HG02642 (cell line): ENCODE results near the gene CLK2.

Source experiments
- ATAC-seq: cut with Tn5 transposase; IDR thresholded peaks from one replicate; pipeline ENCODE4 v1.9.1; 2021; ENCODE audit warnings: mild to moderate bottlenecking; ENCODE audit not compliant: unreplicated experiment, poor library complexity

CLK2 gene

GRCh38 chr1:155273343-155274245, at the start of gene CLK2:
Gene CLK2 (minus strand): TSS chr1:155273504. CDS start chr1:155270977, 2,527 bp downstream.
- peak; percentile 82 for ATAC-seq

GRCh38 chr1:155322571-155322952, 49.3 kb upstream of the CLK2 start:
- no peak for ATAC-seq

DNA sequence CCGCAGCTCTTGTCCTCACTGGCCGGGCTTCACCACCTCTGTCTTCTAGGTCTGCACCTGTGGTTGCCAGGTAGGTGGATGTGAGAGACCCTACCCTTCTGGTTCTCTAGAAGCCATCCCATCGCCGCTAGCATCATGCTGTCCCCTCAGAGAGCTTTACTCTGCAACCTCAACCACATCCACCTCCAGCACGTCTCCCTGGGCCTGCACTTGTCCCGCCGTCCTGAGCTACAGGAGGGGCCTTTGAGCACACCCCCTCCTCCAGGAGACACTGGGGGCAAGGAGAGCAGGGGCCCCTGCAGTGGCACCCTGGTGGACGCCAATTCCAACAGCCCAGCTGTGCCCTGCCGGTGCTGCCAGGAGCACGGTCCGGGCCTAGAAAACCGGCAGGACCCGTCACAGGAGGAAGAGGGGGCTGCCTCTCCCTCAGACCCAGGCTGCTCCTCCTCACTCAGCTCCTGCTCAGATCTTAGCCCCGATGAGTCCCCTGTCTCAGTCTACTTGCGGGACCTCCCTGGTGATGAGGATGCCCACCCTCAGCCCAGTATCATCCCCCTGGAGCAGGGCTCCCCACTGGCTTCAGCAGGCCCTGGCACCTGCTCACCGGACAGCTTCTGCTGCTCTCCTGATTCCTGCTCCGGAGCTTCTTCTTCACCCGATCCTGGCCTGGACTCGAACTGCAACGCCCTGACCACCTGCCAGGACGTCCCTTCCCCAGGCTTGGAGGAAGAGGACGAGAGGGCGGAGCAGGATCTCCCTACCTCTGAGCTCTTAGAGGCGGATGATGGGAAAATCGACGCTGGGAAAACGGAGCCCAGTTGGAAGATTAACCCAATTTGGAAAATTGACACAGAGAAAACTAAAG, 48.6 kb upstream of the CLK2 start:
- ATAC-seq = no peak

GRCh38 chr1:155320661-155321617, 47.6 kb upstream of the CLK2 start, which contains the start of gene RUSC1:
Gene RUSC1 (plus strand): TSS chr1:155320894. CDS start chr1:155321774, 880 bp downstream.
- no peak for ATAC-seq

DNA sequence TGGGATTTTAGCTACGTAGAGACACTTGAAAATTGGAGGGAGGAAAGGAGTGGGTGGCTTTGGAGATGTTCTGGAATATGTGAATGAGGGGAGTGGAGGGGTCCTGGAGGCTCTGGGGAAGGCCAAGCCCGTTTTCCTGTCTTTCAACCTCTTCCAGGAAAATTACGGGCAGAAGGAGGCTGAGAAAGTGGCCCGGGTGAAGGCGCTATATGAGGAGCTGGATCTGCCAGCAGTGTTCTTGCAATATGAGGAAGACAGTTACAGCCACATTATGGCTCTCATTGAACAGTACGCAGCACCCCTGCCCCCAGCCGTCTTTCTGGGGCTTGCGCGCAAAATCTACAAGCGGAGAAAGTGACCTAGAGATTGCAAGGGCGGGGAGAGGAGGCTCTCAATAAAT, 46.9 kb upstream of the CLK2 start:
- ATAC-seq = no peak

DNA sequence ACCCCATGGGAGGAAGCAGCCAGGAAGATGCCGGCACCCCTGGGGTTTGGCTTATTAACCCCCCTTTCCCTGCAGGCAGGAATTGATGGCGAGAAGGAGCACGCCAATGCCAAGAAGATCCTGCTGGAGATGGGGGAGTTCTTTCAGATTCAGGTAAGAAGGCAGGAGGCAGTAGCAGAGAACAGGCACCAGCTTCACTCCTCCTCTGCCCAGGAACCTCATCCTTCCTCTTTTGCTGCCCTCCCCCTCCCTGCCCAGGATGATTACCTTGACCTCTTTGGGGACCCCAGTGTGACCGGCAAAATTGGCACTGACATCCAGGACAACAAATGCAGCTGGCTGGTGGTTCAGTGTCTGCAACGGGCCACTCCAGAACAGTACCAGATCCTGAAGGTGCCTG, 46.2 kb upstream of the CLK2 start:
- no peak for ATAC-seq

- ATAC-seq = no peak
These were observed 44.8 kb upstream of the CLK2 start for GRCh38 chr1:155318082-155318481.

DNA sequence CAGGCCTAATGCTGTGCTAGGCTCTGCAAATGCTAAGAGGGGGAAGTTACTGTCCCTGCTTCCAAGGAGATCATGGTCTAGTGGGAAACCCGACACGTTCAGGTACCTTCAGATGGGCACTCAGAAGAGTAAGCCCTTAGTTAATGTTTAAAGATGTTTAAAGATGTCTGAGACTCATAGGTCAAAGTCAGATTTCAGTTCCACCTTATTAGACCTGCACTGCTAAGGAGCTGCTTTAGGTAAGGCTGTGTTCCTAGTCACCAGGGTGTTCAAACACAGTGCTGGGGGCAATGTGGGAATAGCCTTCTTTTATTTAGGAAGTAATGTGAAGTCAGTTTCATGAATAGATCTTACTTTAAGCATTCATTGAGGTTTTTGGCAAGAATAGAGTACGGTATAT, 43.6 kb upstream of the CLK2 start:
- no peak for ATAC-seq

- no peak for ATAC-seq
These were observed 40.0 kb upstream of the CLK2 start for GRCh38 chr1:155313261-155313660.

GRCh38 chr1:155309423-155310021, 36.2 kb upstream of the CLK2 start:
- no peak for ATAC-seq

- ATAC-seq = peak; percentile 95
These were observed 35.5 kb upstream of the CLK2 start, which contains the start of gene FDPS for GRCh38 chr1:155308493-155309422. Gene FDPS (plus strand): TSS chr1:155308866. CDS start chr1:155309790, 924 bp downstream.

DNA sequence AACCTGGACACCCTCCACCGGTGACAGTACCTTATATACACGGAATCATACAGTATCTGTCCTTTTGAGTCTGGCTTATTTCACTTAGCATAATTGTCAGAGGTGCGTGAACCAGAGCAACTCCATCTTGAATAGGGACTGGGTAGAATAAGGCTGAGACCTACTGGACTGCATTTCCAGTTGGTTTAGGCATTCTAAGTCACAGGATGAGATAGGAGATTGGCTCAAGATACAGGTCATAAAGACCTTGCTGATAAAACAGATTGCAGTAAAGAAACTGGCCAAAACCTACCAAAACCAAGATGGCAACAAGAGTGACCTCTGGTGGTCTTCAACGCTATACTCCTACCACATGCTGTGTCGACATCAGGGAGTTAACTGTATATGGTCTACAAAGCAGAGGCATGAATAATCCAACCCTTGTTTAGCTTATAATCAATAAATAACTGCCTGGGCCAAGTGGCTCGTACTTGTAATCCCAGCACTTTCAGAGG, 34.0 kb upstream of the CLK2 start:
- no peak for ATAC-seq

DNA sequence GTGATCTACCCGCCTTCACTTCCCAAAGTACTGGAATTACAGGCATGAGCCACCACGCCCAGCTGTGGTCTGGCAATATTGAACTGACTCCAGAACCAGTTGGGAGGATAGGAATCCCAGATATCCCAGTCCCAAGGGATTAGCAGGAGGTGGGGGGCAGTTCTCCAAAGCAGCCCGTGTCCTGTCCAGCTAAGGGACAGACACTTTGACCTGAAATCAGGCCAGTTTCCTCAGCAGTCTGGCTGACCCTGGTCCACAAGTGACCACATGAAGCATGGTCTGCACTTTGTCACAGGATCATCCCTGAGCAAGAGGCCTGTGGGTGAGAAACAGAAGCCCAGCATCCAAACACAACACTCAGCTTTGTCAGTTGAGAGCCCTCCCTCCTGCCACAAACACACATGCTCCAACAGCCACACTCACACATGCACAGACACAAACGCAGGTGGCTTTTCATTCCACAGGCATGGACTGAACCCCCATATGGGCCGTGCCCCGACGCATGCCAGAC, 32.6 kb upstream of the CLK2 start:
- no peak for ATAC-seq

DNA sequence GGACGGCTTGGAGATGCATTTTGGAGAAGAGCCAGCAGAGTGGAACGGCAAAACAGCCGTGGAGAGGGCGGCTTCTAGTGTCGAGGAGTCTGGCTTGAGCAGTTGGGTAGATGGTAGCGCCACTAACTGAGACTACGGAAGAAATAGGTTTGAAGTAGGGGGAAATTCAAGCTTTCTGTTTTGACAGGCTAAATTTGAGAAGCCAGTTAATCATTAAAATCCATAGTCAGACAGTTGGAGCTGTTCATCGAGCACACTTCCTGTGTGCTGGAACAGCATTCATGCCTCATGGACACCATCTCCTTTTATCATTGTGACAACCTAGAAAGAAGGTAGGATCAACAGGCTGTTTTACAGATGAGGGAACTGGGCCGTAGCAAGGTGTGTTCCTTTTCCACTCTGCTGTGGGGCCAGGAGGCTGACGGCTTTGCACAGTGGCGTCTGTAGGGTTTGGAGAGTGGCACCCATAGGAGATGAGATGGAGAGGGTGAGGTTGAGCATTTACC, 31.3 kb upstream of the CLK2 start:
- no peak for ATAC-seq

DNA sequence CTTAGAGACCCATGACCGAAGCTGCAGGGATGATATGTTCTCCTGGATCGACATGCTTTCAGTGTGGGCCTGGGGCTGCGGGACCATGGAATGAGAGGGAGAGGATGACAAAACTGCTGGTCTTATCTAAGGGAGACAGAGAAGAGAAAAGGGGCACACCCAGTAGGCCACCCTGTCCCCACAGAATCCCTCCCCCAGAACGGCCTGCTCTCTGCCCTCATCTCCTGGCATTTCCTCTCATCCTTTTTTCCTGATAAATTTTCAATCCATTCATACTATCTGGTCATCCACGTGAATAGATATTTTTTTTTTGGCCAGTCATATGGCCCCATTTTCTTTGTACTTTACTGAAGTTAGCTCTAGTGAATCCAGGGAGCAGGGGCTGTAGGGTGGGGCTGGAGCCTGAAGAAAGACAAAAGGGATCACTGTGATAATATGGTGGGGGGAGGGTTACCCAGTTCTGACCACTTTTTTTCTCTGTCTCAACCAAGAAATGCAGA, 28.1 kb upstream of the CLK2 start, which contains the start of gene PKLR:
PKLR (minus strand) TSS at position 97 of the 500 bp plus-strand sequence; CDS start at position 54, 43 bp downstream.
- no peak for ATAC-seq

- no peak for ATAC-seq
These were observed 27.4 kb upstream of the CLK2 start for GRCh38 chr1:155300553-155301329.

GRCh38 chr1:155300024-155300423, 26.7 kb upstream of the CLK2 start:
- ATAC-seq = no peak
